T-helper 1 cell treated with Interleukin-12 subunit alpha and Interleukin-12 subunit beta and Interleukin-4 antibody, amounts not matched to agents 30 μg/mL and 1 μg/mL, for 36 hours (primary cell): ENCODE results near the gene TCF7L2.

ENCODE experiments used
- H3K27ac Mint-ChIP-seq: one replicate; pipeline ENCODE4 v1.8.0; 2021; ENCODE audit warnings: mild to moderate bottlenecking, mixed read lengths
- H3K27me3 Mint-ChIP-seq: one replicate; pipeline ENCODE4 v1.8.0; 2021; ENCODE audit warnings: low read depth, mixed read lengths
- H3K36me3 Mint-ChIP-seq: one replicate; pipeline ENCODE4 v1.8.0; 2021; ENCODE audit warnings: low read depth, mixed read lengths
- H3K4me1 Mint-ChIP-seq: one replicate; pipeline ENCODE4 v1.8.0; 2021; ENCODE audit warnings: low read depth, mixed read lengths
- H3K4me3 Mint-ChIP-seq: one replicate; pipeline ENCODE4 v1.8.0; 2021; ENCODE audit warnings: mild to moderate bottlenecking, moderate library complexity, mixed read lengths
- H3K9me3 Mint-ChIP-seq: one replicate; pipeline ENCODE4 v1.8.0; 2021; ENCODE audit warnings: mixed read lengths

Gene TCF7L2

DNA sequence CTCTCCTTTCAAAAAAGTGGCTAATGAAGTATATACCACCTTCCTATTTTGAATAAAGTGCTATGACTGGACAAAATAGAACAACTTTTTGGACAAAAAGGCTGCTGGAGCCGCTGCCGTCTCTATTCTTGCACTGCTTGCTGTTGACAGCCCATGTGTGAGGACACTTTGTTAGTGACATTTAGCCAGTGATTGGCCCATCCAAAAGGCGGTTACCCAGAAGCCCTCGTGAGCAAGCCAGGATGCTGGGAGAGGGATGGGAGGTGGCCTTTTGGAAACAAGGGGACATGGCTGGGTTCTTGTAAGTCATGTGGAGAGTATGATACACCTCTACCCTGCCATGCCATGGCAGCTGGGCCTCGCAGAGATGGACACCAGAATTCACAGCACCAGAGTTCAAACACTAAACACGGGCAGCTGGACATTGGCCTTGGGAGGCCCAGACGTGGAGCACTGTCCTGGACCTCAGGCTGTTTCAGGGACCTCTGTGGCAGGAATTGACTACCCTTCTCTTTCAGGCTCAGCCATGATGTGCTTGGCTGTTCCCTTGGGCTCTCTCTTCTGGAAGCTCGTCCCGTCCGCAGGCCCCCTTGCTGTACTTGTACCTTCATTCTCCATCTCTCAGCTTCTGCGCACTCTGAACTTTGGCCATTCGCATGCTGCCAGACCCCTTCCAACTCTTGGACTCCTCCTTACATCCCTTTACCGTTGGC, 118.3 kb downstream of the TCF7L2 start:
- no peaks in the 10 kb centered on the region for H3K4me1 Mint-ChIP-seq
- no peaks in the 10 kb centered on the region for H3K36me3 Mint-ChIP-seq
- no peak overlapping the region for H3K4me3 Mint-ChIP-seq
- no peaks in the 10 kb centered on the region for H3K27me3 Mint-ChIP-seq
- no peak overlapping the region for H3K27ac Mint-ChIP-seq
- H3K9me3 Mint-ChIP-seq: no peaks in the 10 kb centered on the region

DNA sequence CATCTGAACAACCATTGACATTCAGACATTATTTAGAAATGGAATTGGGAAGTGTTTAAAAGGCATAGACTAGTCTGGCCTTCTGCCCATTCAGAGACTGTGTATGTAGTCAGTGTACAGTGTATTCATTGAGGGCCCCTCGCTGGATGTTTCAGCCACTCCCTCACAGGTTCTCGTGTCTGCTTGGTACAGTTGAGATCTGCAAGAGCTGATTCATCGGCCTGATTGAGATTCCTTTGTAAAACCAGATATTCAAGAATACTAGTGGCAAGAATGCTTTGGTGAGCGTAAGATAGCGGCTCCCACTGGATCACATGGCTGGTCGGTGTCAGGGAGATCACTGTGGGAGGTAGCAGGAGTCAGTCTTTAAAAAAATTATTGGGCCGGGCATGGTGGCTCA, 119.5 kb downstream of the TCF7L2 start:
- H3K4me3 Mint-ChIP-seq: no peak overlapping the region
- no peak overlapping the region for H3K27ac Mint-ChIP-seq
- H3K27me3 Mint-ChIP-seq: no peaks in the 10 kb centered on the region
- H3K4me1 Mint-ChIP-seq: no peaks in the 10 kb centered on the region
- no peaks in the 10 kb centered on the region for H3K9me3 Mint-ChIP-seq
- no peaks in the 10 kb centered on the region for H3K36me3 Mint-ChIP-seq

DNA sequence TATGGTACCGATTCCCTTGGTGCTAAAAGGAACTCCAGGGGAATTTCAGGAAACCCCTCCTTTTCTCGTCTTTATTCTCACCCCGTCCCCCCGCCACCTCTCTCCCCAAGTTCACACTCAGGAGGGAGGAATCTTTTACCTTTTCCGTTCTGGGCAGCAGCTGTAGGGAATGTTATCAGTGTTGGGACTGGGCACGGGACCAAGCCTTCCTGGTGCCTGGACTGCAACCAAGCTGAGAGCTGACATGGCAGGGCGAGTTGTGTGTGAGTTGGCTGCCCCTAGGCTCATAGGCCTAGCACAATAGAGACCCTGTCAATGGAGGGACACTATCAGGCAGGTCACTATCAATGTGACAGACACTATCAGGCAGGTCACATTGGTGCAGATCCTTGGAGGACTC, 121.4 kb downstream of the TCF7L2 start:
- no peaks in the 10 kb centered on the region for H3K9me3 Mint-ChIP-seq
- H3K4me3 Mint-ChIP-seq: no peak overlapping the region
- no peak overlapping the region for H3K27ac Mint-ChIP-seq
- H3K36me3 Mint-ChIP-seq: no peaks in the 10 kb centered on the region
- no peaks in the 10 kb centered on the region for H3K4me1 Mint-ChIP-seq
- H3K27me3 Mint-ChIP-seq: no peaks in the 10 kb centered on the region

DNA sequence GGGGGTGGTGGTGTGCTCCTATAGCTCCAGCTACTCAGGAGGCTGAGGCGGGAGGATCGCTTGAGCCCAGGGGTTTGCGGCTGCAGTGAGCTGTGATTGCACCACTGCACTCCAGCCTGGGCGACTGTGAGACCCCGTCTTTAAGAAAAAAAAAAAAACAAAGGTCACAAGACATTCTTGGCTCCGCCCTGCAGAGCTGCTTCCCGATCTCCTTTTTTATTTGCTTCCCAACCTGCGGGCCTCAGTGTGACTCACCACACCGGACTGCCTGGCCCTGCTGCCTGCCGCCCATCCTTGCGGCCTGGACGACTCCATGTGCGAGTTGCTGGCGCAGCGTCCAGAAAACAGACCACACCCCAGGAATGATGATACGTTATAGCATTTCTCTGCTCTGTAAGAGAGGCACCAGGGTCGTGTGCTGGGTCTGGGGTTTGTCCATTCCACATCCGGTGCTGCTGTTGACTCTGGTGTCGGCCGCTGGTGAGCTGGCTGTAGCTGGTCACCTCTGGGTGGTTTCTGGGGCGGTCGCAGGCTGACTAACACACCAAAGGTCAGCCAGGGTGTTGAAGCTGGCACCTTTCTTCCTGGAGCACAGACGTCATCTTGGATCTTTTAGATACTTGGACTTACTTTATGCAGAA, 123.6 kb downstream of the TCF7L2 start:
- Mint-ChIP-seq H3K27ac (no peak overlapping the region), H3K27me3 (peaks cover 4% of the 10 kb centered on the region), H3K4me1 (no peaks in the 10 kb centered on the region), H3K4me3 (no peak overlapping the region), H3K9me3 (no peaks in the 10 kb centered on the region), H3K36me3 (no peaks in the 10 kb centered on the region)

DNA sequence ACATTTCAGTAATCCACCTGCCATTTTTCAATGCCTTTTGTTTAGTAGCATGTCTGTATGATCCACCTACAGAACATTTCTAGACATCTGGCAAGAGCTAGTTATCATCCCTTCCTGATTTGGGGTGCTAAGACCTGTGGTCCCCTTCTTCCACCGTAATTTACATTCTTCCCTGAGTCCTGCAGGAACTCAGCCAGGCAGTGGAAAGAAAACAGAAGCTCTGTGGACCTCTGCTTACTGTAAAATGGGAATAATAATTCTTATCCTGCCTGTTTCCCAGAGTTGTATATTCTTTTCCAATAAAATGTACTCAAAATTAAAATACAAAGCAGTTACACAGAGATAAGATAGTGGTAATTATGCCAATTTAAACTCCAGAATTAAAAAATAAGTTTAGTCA, 126.9 kb downstream of the TCF7L2 start:
- H3K4me3 Mint-ChIP-seq: no peak overlapping the region

DNA sequence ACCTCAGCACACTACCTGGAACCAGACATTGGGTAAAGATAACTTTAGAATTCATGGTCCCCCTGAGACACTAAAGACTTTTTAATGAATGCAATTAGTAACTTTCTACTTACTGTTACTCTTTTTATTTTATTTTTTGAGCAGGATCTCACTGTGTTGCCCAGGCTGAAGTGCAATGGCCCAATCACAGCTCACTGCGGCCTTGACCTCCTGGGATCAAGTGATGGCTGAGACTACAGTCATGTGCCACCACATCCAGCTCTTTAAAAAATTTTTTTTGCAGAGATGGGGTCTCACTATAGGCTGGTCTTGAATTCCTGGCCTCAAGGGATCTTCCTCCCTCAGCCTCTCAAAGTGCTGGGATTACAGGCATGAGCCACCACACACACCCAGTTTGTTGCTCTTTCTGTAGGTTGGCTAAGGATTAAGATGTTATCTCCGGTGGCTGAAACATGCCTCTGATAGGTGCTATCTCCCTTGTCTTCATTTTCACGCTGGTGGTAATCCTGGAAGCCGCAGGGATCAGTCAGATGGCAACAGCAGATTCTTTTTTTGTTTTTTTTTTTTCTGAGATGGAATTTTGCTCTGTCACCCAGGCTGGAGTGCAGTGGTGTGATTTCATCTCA, 128.3 kb downstream of the TCF7L2 start:
- Mint-ChIP-seq H3K9me3 (no peaks in the 10 kb centered on the region), H3K4me3 (no peak overlapping the region), H3K4me1 (no peaks in the 10 kb centered on the region), H3K27me3 (peaks cover 4% of the 10 kb centered on the region), H3K36me3 (no peaks in the 10 kb centered on the region), H3K27ac (no peak overlapping the region)

More for the DNA sequence above, 126.9 kb downstream of the TCF7L2 start:
- peaks cover 4% of the 10 kb centered on the region for H3K27me3 Mint-ChIP-seq
- no peaks in the 10 kb centered on the region for H3K9me3 Mint-ChIP-seq
- H3K4me1 Mint-ChIP-seq: no peaks in the 10 kb centered on the region
- no peaks in the 10 kb centered on the region for H3K36me3 Mint-ChIP-seq
- H3K27ac Mint-ChIP-seq: no peak overlapping the region

DNA sequence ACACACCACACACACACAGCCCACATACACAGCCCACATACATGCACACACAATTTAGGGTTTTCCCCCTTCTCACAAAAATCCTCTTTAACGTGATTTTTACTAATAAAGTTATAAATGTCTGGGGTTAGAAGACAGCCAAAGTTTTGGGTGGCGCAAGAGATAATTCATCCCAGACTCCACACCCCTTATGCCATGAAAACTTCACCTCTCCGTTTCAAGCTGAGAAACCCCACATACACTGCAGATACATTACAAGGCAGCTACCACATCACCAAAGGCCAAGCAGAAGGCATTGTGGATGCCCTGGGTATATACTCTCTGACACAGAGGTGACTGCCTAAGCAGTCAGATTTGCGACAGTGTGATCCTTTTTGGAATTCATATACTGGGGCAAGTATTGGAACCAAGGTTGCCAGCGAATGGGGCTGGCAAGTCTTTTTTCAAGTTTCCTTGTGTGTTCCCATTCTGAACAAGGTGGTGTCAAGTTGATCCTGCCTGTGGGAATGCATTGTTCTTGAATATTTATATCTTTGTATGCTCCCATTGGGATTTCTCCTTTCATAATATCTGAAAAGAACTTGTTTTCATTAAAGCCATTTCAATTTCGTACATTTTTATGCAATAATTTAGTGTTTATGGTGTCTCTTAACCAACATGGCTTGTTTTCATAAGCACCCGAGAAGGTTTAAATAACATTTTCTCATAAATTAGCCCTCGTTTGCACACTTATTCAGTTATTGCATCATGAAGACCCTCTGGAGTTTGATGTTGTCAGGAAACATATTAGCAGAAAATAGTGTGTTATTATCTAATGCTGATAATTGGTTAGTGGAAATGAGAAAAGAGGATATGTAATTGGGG, 130.2 kb downstream of the TCF7L2 start:
- peaks cover 4% of the 10 kb centered on the region for H3K27me3 Mint-ChIP-seq
- no peak overlapping the region for H3K4me3 Mint-ChIP-seq
- no peaks in the 10 kb centered on the region for H3K36me3 Mint-ChIP-seq
- H3K4me1 Mint-ChIP-seq: no peaks in the 10 kb centered on the region
- H3K27ac Mint-ChIP-seq: no peak overlapping the region
- H3K9me3 Mint-ChIP-seq: no peaks in the 10 kb centered on the region

DNA sequence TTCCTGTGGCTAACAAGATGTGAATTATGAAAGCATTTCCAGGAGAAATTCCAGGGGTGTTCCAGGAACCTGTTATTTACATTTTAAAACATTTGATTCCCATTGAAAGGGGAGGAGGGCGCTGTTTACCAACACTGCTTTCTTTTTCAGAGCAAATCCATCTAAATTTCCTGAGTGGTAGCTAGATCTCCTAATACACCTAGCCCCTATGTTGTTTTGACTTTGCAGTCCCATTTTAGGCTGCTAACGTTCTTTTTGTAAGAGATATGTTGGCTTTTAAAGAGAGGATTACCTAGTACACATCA, 130.8 kb downstream of the TCF7L2 start:
- no peak overlapping the region for H3K27ac Mint-ChIP-seq
- peaks cover 4% of the 10 kb centered on the region for H3K27me3 Mint-ChIP-seq
- no peaks in the 10 kb centered on the region for H3K4me1 Mint-ChIP-seq
- H3K4me3 Mint-ChIP-seq: no peak overlapping the region
- no peaks in the 10 kb centered on the region for H3K36me3 Mint-ChIP-seq
- H3K9me3 Mint-ChIP-seq: no peaks in the 10 kb centered on the region

DNA sequence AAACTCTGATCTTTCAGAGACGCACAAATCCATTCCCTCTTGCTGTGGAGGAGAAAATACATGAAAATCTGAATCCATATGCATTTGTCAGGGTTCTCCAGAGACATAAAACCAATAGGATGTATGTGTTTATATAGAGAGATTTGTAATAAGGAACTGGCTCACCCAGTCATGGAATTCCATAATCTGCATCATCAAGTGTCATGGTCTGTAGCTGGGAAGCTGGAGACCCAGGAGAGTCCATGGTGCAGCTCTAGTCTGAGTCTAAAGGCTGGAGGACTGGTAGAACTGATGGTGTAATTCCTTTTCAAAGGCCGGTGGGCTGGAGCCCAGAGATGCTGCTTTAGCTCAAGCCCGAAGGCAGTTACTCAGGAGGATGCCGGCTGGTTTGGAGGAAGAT, 134.0 kb downstream of the TCF7L2 start:
- Mint-ChIP-seq H3K4me1 (no peaks in the 10 kb centered on the region), H3K27ac (no peak overlapping the region), H3K9me3 (no peaks in the 10 kb centered on the region), H3K36me3 (no peaks in the 10 kb centered on the region), H3K4me3 (no peak overlapping the region), H3K27me3 (no peaks in the 10 kb centered on the region)

DNA sequence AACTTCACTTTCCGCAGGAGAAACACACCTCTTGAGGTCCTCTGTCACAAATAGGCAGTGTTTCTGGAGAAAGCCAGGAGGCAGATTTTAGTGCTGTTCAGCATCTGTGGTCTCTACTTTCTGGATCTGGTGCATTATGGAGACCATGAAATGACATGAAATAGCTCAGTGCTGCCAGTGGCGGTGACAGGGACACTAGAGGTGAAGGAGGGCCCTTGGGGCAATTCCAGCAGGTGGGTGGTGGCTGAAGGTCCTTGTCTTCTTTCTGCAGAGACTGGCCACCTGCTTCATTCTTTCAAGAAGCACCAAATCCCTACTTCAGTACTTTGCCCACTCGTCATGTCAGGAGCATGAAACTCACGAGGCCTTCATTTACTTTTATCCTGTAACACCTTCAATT, 135.7 kb downstream of the TCF7L2 start:
- Mint-ChIP-seq H3K27me3 (no peaks in the 10 kb centered on the region), H3K4me1 (no peaks in the 10 kb centered on the region), H3K9me3 (no peaks in the 10 kb centered on the region), H3K36me3 (no peaks in the 10 kb centered on the region), H3K4me3 (no peak overlapping the region), H3K27ac (no peak overlapping the region)

DNA sequence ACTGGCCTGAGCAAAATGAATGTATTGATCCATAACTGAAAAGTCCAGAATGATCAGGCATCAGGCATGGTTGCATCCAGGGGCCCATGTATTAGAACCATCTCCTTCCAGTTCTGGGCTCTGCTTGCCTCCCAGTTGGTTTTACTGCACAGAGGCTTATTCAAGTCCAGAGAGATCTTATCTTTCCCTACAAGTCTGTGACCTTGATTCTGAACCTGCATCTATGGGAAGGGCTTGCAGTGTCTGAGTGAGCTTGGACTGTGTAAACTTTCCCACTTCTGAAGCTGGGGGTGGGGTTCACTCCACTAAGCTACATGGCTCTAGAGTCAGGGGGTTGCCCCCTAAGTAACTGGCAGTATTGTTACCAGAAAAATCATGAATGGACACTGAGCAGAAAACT, 136.2 kb downstream of the TCF7L2 start:
- Mint-ChIP-seq H3K4me1 (no peaks in the 10 kb centered on the region), H3K36me3 (no peaks in the 10 kb centered on the region), H3K27me3 (no peaks in the 10 kb centered on the region), H3K27ac (no peak overlapping the region), H3K9me3 (no peaks in the 10 kb centered on the region), H3K4me3 (no peak overlapping the region)

DNA sequence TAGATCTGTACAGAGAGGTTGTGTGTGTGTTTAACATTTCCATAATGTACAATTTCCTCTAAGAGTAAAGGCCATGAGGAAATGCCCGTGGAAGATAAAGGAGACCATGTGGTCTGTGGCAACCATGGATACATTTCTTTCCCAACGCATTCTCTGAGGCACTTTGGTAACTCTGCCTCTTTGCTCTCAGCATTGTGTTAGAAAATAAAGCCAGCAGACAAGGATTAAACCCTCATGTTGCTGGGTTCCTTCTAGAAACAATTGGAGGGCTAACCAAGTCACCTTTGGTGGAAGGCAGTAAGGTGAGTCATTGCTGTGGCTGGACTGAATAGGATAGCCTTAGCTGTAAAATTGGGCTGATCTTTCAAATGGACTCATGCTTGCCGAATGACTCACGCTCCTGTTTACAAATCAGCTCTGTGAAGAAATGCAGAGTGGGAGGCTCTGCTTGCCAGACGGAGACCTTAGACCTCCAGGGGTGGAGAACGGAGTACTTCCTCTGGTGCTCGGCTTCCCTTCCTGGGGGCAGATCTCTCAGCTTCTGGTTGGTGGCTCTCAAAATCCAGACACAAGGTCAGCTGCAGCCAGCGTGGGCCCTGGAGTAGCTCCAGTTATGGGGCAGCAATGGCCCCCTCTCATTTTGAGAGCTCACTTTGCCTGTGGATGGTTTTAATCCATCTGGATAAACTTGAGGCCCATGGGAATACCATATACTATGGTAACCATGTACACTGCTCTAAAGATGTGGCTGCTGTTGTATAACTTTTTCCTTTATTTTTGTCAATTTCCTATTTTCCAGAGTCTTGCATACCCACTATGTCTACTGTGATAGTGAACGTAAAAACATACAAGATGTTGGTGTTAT, 137.3 kb downstream of the TCF7L2 start:
- H3K36me3 Mint-ChIP-seq: no peaks in the 10 kb centered on the region
- no peak overlapping the region for H3K4me3 Mint-ChIP-seq
- H3K9me3 Mint-ChIP-seq: no peaks in the 10 kb centered on the region
- no peak overlapping the region for H3K27ac Mint-ChIP-seq
- H3K4me1 Mint-ChIP-seq: no peaks in the 10 kb centered on the region
- H3K27me3 Mint-ChIP-seq: no peaks in the 10 kb centered on the region

DNA sequence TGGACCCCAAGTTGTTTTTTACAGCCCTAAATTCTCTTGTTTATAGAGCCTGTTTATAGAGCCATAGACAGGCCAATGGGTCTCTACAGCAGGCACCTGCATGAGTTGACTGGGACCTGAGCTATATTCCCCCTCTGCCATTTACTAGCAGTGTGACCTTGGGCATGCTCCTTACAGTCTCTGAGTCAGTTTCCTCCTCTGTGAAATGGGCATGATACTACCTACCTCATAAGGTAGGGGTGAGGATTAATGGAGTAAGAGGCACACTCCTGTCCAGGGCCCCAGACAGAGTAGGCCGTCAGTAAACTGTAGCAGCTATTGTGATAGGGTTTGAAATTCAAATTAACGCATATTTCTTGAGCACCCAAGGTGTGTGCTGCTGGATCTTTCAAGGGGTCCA, 138.1 kb downstream of the TCF7L2 start:
- Mint-ChIP-seq H3K4me1 (no peaks in the 10 kb centered on the region), H3K27me3 (no peaks in the 10 kb centered on the region), H3K36me3 (no peaks in the 10 kb centered on the region), H3K27ac (no peak overlapping the region), H3K9me3 (no peaks in the 10 kb centered on the region), H3K4me3 (no peak overlapping the region)

DNA sequence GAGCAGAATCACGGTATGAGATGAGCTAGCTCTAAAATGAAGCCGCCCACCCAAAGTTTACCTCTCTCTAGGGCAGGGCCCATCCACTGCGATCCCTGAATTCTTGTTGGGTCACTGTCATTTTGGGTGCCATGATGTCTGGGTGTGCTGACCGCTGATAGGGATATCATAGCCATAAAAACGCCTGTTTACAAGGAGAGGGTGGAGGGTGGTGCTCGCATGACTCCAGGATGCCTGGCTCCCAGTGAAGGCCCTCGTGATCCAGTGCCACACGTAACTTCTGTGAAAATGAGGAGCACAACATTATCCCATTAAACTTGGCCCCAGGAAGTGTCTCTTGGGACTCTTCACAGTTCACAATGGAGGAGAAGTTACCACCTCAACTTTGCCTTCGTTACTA, 139.5 kb downstream of the TCF7L2 start:
- Mint-ChIP-seq H3K4me3 (no peak overlapping the region), H3K4me1 (peaks cover 9% of the 10 kb centered on the region), H3K36me3 (no peaks in the 10 kb centered on the region), H3K27ac (no peak overlapping the region), H3K27me3 (peaks cover 4% of the 10 kb centered on the region), H3K9me3 (no peaks in the 10 kb centered on the region)
